GM15510 (cell line): ENCODE data around the gene LRMDA.

Source experiments
- POLR2A ChIP-seq: IDR thresholded peaks from 3 replicates; pipeline ENCODE4 v1.6.1; 2011; ENCODE audit warnings: borderline replicate concordance; ENCODE audit not compliant: insufficient read length; ENCODE audit errors: extremely low read depth

Gene LRMDA

GRCh38 chr10:76549171-76549570 is 1117.7 kb downstream of the LRMDA start:
- TF ChIP-seq POLR2A: no peak

GRCh38 chr10:76550806-76551205 is 1119.4 kb downstream of the LRMDA start:
- no peak for TF ChIP-seq POLR2A

- no peak for TF ChIP-seq POLR2A
Observed at GRCh38 chr10:76552091-76552873, 1120.9 kb downstream of the LRMDA start.

GRCh38 chr10:76553263-76554032 is 1122.0 kb downstream of the LRMDA start:
- no peak for TF ChIP-seq POLR2A

GRCh38 chr10:76554033-76554408 is 1122.6 kb downstream of the LRMDA start:
- TF ChIP-seq POLR2A: no peak

- no peak for TF ChIP-seq POLR2A
Observed at GRCh38 chr10:76554478-76554877, 1123.1 kb downstream of the LRMDA start.

GRCh38 chr10:76555067-76555670 is 1123.7 kb downstream of the LRMDA start:
- no peak for TF ChIP-seq POLR2A

GRCh38 chr10:76557366-76557765 is 1125.9 kb downstream of the LRMDA start:
- no peak for TF ChIP-seq POLR2A

GRCh38 chr10:76558586-76558985 is 1127.2 kb downstream of the LRMDA start:
- TF ChIP-seq POLR2A: no peak

GRCh38 chr10:76558996-76559891 is 1127.8 kb downstream of the LRMDA start:
- TF ChIP-seq POLR2A: no peak

GRCh38 chr10:76559892-76560220 is 1128.4 kb downstream of the LRMDA start:
- no peak for TF ChIP-seq POLR2A

GRCh38 chr10:76560338-76560737 is 1128.9 kb downstream of the LRMDA start:
- TF ChIP-seq POLR2A: no peak

GRCh38 chr10:76563286-76563685 is 1131.9 kb downstream of the LRMDA start:
- no peak for TF ChIP-seq POLR2A

GRCh38 chr10:76572021-76572420 is 1140.6 kb downstream of the LRMDA start:
- TF ChIP-seq POLR2A: no peak

- no peak for TF ChIP-seq POLR2A
Observed at GRCh38 chr10:76576276-76576962, 1145.0 kb downstream of the LRMDA start.

- TF ChIP-seq POLR2A: no peak
Observed at GRCh38 chr10:76577455-76577854, 1146.0 kb downstream of the LRMDA start.
